ENCODE results near the gene ARHGAP24.

Gene ARHGAP24

DNA sequence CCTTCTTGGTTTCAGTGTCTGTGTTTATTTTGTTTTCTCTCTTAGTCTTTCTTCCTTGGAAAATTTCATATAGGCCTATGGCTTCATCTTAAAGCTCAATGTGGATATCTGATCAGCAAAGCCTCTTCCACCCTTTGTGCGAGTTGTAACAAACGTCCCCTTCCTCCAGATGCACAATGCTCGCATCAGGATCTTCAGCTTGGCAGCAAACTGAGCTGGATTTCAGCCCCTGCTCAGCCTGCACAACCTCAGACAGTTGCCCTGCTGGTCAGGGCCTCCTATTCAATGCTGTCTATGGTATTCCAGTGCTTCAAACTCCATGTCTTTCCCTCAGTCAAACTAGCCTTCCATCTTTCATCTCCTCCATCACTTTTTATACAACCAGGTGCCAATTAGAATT, 309.4 kb downstream of the ARHGAP24 start:
- no peak for DNase-seq (ENCODE audit: low spot score)
- TF ChIP-seq, protein P1, sequence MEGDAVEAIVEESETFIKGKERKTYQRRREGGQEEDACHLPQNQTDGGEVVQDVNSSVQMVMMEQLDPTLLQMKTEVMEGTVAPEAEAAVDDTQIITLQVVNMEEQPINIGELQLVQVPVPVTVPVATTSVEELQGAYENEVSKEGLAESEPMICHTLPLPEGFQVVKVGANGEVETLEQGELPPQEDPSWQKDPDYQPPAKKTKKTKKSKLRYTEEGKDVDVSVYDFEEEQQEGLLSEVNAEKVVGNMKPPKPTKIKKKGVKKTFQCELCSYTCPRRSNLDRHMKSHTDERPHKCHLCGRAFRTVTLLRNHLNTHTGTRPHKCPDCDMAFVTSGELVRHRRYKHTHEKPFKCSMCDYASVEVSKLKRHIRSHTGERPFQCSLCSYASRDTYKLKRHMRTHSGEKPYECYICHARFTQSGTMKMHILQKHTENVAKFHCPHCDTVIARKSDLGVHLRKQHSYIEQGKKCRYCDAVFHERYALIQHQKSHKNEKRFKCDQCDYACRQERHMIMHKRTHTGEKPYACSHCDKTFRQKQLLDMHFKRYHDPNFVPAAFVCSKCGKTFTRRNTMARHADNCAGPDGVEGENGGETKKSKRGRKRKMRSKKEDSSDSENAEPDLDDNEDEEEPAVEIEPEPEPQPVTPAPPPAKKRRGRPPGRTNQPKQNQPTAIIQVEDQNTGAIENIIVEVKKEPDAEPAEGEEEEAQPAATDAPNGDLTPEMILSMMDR (IDR thresholded peaks at IDR 0.05; ENCODE audit: borderline replicate concordance, control extremely low read depth, extremely low read depth, insufficient read depth, missing control alignments) = no peak
- in situ Hi-C loops (cut with MboI; ENCODE audit: low sequenced_read_pairs, unreplicated experiment) = no loop called here

DNA sequence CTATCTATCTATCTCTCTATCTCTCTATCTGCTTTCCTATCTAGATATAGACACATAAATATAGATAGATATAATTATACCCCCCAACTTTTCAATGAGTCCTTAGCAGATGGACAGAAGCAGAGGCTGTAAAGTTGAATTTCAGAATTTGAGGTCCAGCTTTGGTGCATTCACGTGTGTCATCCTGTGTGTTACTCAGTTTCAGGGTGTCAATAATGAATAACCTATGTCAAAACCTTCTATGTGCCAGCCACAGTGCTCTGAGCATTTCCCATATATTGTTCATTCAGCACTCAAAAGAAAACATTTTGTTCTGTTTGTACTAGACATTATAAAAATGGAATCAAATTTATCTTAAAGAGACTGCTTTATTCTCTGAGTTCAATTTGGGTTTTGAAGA, 310.0 kb downstream of the ARHGAP24 start:
- TF ChIP-seq, protein P1 (IDR thresholded peaks at IDR 0.05; ENCODE audit: borderline replicate concordance, control extremely low read depth, extremely low read depth, insufficient read depth, missing control alignments) = no peak
- no peak for DNase-seq (ENCODE audit: low spot score)
- in situ Hi-C loops (cut with MboI; ENCODE audit: low sequenced_read_pairs, unreplicated experiment) = no loop called here

DNA sequence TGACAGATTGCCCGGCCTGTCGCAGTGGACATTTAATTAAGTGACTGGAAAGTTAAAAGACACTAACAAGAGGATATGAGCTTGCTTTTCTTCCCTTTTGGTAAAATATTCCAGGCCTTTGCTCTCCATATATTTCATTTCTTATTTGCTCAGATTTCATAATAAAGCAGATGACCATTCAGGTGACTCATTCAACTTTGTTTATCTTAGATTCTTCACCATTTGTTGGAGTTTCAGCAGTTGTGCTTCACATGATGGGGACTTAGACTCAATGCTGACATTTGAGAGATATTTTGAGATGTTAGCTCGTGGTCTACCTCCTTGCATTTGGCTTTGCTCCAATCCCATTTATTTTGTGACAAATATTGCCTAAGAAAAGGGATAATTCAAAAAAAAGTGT, 312.2 kb downstream of the ARHGAP24 start:
- DNase-seq (ENCODE audit: low spot score) = no peak
- TF ChIP-seq, protein P1 (IDR thresholded peaks at IDR 0.05; ENCODE audit: borderline replicate concordance, control extremely low read depth, extremely low read depth, insufficient read depth, missing control alignments) = no peak
- in situ Hi-C loops (cut with MboI; ENCODE audit: low sequenced_read_pairs, unreplicated experiment) = no loop called here

DNA sequence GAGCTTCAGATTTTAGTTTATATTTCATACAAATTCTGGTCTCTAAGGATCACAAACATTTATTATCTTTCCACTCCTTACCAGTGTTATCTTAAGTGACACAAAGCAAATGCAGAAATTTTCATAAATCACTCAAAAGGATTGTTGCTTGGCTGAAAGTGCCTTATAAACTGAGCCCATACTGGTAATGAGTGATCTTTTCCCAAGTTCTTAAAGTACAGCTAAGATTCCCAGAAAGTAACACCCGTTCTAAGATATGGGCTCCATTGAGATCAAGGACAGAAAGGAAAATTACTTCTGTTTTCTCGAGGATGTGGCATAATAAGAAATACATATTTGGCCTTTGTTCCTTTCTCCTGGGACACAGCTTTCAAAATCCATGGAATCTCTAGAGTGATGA, 313.7 kb downstream of the ARHGAP24 start:
- TF ChIP-seq, protein P1 (IDR thresholded peaks at IDR 0.05; ENCODE audit: borderline replicate concordance, control extremely low read depth, extremely low read depth, insufficient read depth, missing control alignments) = no peak
- in situ Hi-C loops (cut with MboI; ENCODE audit: low sequenced_read_pairs, unreplicated experiment) = no loop called here
- DNase-seq (ENCODE audit: low spot score) = no peak

DNA sequence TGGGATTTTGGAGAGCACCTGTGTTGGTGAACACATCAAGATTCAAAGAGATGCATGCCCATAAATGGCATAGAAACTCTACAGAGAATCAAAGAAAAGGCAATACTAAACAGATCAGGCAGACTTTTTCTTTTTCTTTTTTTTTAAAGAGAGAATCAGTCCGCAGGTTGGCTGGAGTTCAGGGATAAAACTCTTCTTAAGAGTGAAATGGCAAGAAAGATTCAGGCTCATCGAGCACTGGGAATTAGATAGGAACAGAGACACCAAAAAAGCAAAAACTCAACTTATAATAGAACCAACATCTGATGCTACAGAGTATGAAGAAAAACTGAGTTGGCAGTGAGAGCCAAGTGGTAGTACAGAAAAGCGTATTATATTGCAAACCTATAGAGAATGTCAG, 314.3 kb downstream of the ARHGAP24 start:
- in situ Hi-C loops (cut with MboI; ENCODE audit: low sequenced_read_pairs, unreplicated experiment) = no loop called here
- TF ChIP-seq, protein P1 (IDR thresholded peaks at IDR 0.05; ENCODE audit: borderline replicate concordance, control extremely low read depth, extremely low read depth, insufficient read depth, missing control alignments) = no peak

DNA sequence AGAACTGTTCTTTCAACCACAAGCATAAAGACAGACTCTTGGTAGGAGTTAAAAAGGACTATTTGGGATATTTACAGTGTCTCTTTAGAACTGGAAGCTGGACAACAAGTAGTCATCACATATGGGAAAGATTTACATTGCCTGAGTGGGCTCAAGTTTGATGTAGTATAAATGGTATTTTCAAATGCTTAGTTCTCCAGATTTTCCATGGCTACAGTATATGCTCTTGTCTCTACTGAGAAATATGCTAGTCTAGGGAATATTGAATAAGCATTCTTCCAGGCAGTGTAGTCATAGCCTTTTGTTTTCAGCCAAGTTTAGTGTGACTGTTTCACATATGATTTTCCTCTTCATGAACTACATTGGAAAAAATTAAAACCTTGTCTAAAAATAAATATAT, 315.6 kb downstream of the ARHGAP24 start:
- in situ Hi-C loops (cut with MboI; ENCODE audit: low sequenced_read_pairs, unreplicated experiment) = no loop called here
- DNase-seq (ENCODE audit: low spot score) = no peak
- TF ChIP-seq, protein P1 (IDR thresholded peaks at IDR 0.05; ENCODE audit: borderline replicate concordance, control extremely low read depth, extremely low read depth, insufficient read depth, missing control alignments) = no peak

More for the DNA sequence above, 314.3 kb downstream of the ARHGAP24 start:
- no peak for DNase-seq (ENCODE audit: low spot score)

Measured in GM13976 (cell line).